ENCODE measurements around the gene CFAP299.

GRCh38 chr4:80619070-80619674 is 283.6 kb downstream of the CFAP299 start:
- TF ChIP-seq CTCF (IDR thresholded peaks at IDR 0.05; ENCODE audit: low read depth, low read length, poor library complexity, severe bottlenecking) (peak; percentile 38), EZH2phosphoT487 (IDR thresholded peaks at IDR 0.05; ENCODE audit: borderline replicate concordance, low read length) (no peak)

Measured in DOHH2 (cell line).